ENCODE measurements around the gene ZGPAT. TPM values are rescaled to one million over a fixed set of nuclear protein-coding genes. Genes with fewer than 3 reads are reported as not detected.
"Not testable (repeated sequence)": the region's sequence is repeated elsewhere in the genome, so short reads cannot be mapped to it uniquely, and the experiment has no call there.

Gene ZGPAT
- total RNA-seq, 1 experiment from 2014 or later: 27.6 TPM

DNA sequence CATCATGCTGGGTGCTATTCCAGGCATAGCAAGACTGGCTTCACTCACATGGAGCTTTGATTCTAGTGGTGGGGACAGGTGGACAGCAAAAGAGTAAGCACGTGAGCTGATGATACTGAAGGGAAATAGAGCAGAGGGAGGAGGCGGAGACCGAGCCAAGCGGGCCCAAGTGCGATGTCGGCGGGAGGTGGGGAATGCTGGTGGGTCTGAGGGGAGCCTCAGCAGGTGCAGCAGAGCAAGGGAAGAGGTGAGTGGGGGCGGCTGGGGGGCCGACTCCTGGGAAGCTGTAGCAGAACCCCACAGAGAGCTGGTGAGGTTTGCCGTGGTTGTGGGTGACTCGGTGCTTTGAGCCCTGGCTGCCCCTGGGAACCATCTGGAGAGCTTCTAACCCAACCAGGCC is 39.5 kb upstream of the ZGPAT start:
- Histone ChIP-seq H3K79me1 (ENCODE audit: insufficient read depth, low read depth, low read length, poor library complexity, severe bottlenecking) (no peaks in the 10 kb centered on the region), H4K5ac (ENCODE audit: insufficient read length, low read depth, low read length) (no peak overlapping the region), H4K8ac (replicated peaks; ENCODE audit: insufficient read length, low read depth, low read length) (no peak overlapping the region), H3K4me1 (ENCODE audit: insufficient read depth, low read length) (no peaks in the 10 kb centered on the region), H3K4me2 (ENCODE audit: insufficient read depth, insufficient read length, low read length) (no peak overlapping the region), H2BK20ac (ENCODE audit: low read depth, low read length, poor library complexity, severe bottlenecking) (no peak overlapping the region), H2BK12ac (ENCODE audit: insufficient read length, low read depth, low read length) (no peak overlapping the region), H3K56ac (ENCODE audit: insufficient read length, low read depth, low read length) (no peak overlapping the region), H3K9ac (ENCODE audit: extremely low read depth, insufficient read length, low read length) (no peak overlapping the region), H2AK5ac (ENCODE audit: insufficient read length, low read length) (no peak overlapping the region), H2BK120ac (ENCODE audit: low read depth, low read length, poor library complexity, severe bottlenecking) (no peak overlapping the region), H3K9me3 (ENCODE audit: control insufficient read depth, low read depth, low read length) (no peaks in the 10 kb centered on the region), H3K79me2 (ENCODE audit: insufficient read depth, low read length) (no peaks in the 10 kb centered on the region), H4K91ac (ENCODE audit: insufficient read length, low read depth, low read length) (no peak overlapping the region), H3K27ac (ENCODE audit: insufficient read length, low read depth, low read length) (no peak overlapping the region), H3K27me3 (ENCODE audit: insufficient read depth, low read length) (no peaks in the 10 kb centered on the region), H2AFZ (ENCODE audit: low read length) (no peak overlapping the region), H3K23ac (ENCODE audit: insufficient read length, low read depth, low read length) (no peak overlapping the region), H3K14ac (ENCODE audit: insufficient read depth, low read length) (no peak overlapping the region), H3K4ac (ENCODE audit: low read depth, low read length) (no peak overlapping the region), H4K20me1 (ENCODE audit: control insufficient read depth, insufficient read depth, insufficient read length) (no peaks in the 10 kb centered on the region), H2BK5ac (ENCODE audit: insufficient read length, low read length) (no peak overlapping the region), H3K23me2 (ENCODE audit: insufficient read length, low read depth, low read length, poor library complexity, severe bottlenecking) (no peaks in the 10 kb centered on the region), H3K18ac (ENCODE audit: insufficient read length, low read depth, low read length) (no peak overlapping the region), H2BK15ac (ENCODE audit: low read depth, low read length) (no peak overlapping the region), H3T11ph (ENCODE audit: low read length) (no peak overlapping the region)
- DNase-seq: no peak
- Mint-ChIP-seq H3K9me3 (no peaks in the 10 kb centered on the region), H3K27me3 (ENCODE audit: low read depth) (no peaks in the 10 kb centered on the region), H3K27ac (no peak overlapping the region), H3K4me3 (no peak overlapping the region), H3K4me1 (peaks cover 0 to 4% of the 10 kb centered on the region in 2 experiments; a peak in 1 of 4 replicates), H3K36me3 (ENCODE audit: insufficient read depth in 1 of 3, low read depth in 3 of 3) (peaks cover 25 to 42% (median 40%) of the 10 kb centered on the region in 3 experiments)
- WGBS (ENCODE audit: extremely low coverage, insufficient read length, low lambda C conversion rate): no CpG with 5 or more reads among the region's 11 CpGs
- TF ChIP-seq, protein P1, sequence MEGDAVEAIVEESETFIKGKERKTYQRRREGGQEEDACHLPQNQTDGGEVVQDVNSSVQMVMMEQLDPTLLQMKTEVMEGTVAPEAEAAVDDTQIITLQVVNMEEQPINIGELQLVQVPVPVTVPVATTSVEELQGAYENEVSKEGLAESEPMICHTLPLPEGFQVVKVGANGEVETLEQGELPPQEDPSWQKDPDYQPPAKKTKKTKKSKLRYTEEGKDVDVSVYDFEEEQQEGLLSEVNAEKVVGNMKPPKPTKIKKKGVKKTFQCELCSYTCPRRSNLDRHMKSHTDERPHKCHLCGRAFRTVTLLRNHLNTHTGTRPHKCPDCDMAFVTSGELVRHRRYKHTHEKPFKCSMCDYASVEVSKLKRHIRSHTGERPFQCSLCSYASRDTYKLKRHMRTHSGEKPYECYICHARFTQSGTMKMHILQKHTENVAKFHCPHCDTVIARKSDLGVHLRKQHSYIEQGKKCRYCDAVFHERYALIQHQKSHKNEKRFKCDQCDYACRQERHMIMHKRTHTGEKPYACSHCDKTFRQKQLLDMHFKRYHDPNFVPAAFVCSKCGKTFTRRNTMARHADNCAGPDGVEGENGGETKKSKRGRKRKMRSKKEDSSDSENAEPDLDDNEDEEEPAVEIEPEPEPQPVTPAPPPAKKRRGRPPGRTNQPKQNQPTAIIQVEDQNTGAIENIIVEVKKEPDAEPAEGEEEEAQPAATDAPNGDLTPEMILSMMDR (conservative IDR thresholded peaks at IDR 0.05): no peak

DNA sequence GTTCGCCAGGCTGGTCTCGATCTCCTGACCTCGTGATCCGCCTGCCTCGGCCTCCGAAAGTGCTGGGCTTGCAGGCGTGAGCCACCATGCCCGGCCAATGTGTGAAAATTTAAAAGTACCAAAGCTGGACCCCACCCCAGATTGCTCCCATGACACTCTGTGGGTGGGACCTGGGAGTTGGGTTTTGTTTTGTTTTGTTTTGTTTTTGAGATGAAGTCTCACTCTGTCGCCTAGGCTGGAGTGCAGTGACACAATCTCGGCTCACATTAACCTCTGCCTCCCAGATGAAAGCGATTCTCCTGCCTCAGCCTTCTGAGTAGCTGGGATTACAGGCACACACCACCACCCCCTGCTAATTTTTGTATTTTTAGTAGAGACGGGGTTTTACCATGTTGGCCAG is 36.1 kb upstream of the ZGPAT start:
- not testable (repeated sequence) for H3K4me2 ChIP-seq (ENCODE audit: insufficient read depth, insufficient read length, low read length); H3T11ph ChIP-seq (ENCODE audit: low read length); H2AK5ac ChIP-seq (ENCODE audit: insufficient read length, low read length); H3K4me3 Mint-ChIP-seq; H3K23me2 ChIP-seq (ENCODE audit: insufficient read length, low read depth, low read length, poor library complexity, severe bottlenecking); H3K56ac ChIP-seq (ENCODE audit: insufficient read length, low read depth, low read length); H2BK5ac ChIP-seq (ENCODE audit: insufficient read length, low read length); H3K79me1 ChIP-seq (ENCODE audit: insufficient read depth, low read depth, low read length, poor library complexity, severe bottlenecking); H2BK120ac ChIP-seq (ENCODE audit: low read depth, low read length, poor library complexity, severe bottlenecking); H3K23ac ChIP-seq (ENCODE audit: insufficient read length, low read depth, low read length); H3K4me1 ChIP-seq (ENCODE audit: insufficient read depth, low read length); H3K9me3 ChIP-seq (ENCODE audit: control insufficient read depth, low read depth, low read length); H2AFZ ChIP-seq (ENCODE audit: low read length); H2BK15ac ChIP-seq (ENCODE audit: low read depth, low read length); H3K27ac ChIP-seq (ENCODE audit: insufficient read length, low read depth, low read length); H3K27me3 Mint-ChIP-seq (ENCODE audit: low read depth); H3K9ac ChIP-seq (ENCODE audit: extremely low read depth, insufficient read length, low read length); H4K5ac ChIP-seq (ENCODE audit: insufficient read length, low read depth, low read length); H4K91ac ChIP-seq (ENCODE audit: insufficient read length, low read depth, low read length); H2BK12ac ChIP-seq (ENCODE audit: insufficient read length, low read depth, low read length); H3K27ac Mint-ChIP-seq; H3K4me1 Mint-ChIP-seq; H2BK20ac ChIP-seq (ENCODE audit: low read depth, low read length, poor library complexity, severe bottlenecking); H4K8ac ChIP-seq (replicated peaks; ENCODE audit: insufficient read length, low read depth, low read length); H3K27me3 ChIP-seq (ENCODE audit: insufficient read depth, low read length); H3K4ac ChIP-seq (ENCODE audit: low read depth, low read length); DNase-seq; H3K18ac ChIP-seq (ENCODE audit: insufficient read length, low read depth, low read length); H4K20me1 ChIP-seq (ENCODE audit: control insufficient read depth, insufficient read depth, insufficient read length); H3K14ac ChIP-seq (ENCODE audit: insufficient read depth, low read length); H3K9me3 Mint-ChIP-seq; H3K79me2 ChIP-seq (ENCODE audit: insufficient read depth, low read length)
- WGBS (ENCODE audit: extremely low coverage, insufficient read length, low lambda C conversion rate): no CpG with 5 or more reads among the region's 12 CpGs
- peaks cover 17 to 55% (median 43%) of the 10 kb centered on the region in 3 experiments; a peak in 6 of 7 replicates for H3K36me3 Mint-ChIP-seq (ENCODE audit: insufficient read depth in 1 of 3, low read depth in 3 of 3)

Measured in H9 (cell line).